ENCODE data around the gene SEMA6A.
"Not testable (repeated sequence)": the region's sequence is repeated elsewhere in the genome, so short reads cannot be mapped to it uniquely, and the experiment has no call there.

Gene SEMA6A

GRCh38 chr5:116546743-116547124 is 27.9 kb downstream of the SEMA6A start:
- no peak for DNase-seq

GRCh38 chr5:116546033-116546742 is 28.4 kb downstream of the SEMA6A start:
- DNase-seq = no peak

GRCh38 chr5:116545465-116545864 is 29.2 kb downstream of the SEMA6A start:
- DNase-seq = not testable (repeated sequence)

GRCh38 chr5:116544531-116545241 is 29.9 kb downstream of the SEMA6A start:
- DNase-seq = no peak

- DNase-seq = no peak
These were observed 31.1 kb downstream of the SEMA6A start for GRCh38 chr5:116543501-116543900.

GRCh38 chr5:116542619-116543018 is 32.0 kb downstream of the SEMA6A start:
- no peak for DNase-seq

- DNase-seq = no peak
These were observed 35.4 kb downstream of the SEMA6A start for GRCh38 chr5:116539222-116539621.

GRCh38 chr5:116536316-116537083 is 38.1 kb downstream of the SEMA6A start:
- DNase-seq = no peak

- no peak for DNase-seq
These were observed 39.5 kb downstream of the SEMA6A start for GRCh38 chr5:116534964-116535651.

GRCh38 chr5:116532762-116533525 is 41.7 kb downstream of the SEMA6A start:
- no peak for DNase-seq

GRCh38 chr5:116531635-116532034 is 43.0 kb downstream of the SEMA6A start:
- no peak for DNase-seq

- no peak for DNase-seq
These were observed 43.5 kb downstream of the SEMA6A start for GRCh38 chr5:116531117-116531516.

GRCh38 chr5:116530276-116530675 is 44.3 kb downstream of the SEMA6A start:
- no peak for DNase-seq

GRCh38 chr5:116529615-116530014 is 45.0 kb downstream of the SEMA6A start:
- no peak for DNase-seq

GRCh38 chr5:116528519-116529234 is 45.9 kb downstream of the SEMA6A start:
- DNase-seq = no peak

GRCh38 chr5:116527582-116527981 is 47.0 kb downstream of the SEMA6A start:
- DNase-seq = no peak

- DNase-seq = no peak
These were observed 48.9 kb downstream of the SEMA6A start for GRCh38 chr5:116525674-116526073.

GRCh38 chr5:116524966-116525365 is 49.7 kb downstream of the SEMA6A start:
- DNase-seq = no peak

GRCh38 chr5:116524051-116524904 is 50.3 kb downstream of the SEMA6A start:
- DNase-seq = no peak

- not testable (repeated sequence) for DNase-seq
These were observed 51.4 kb downstream of the SEMA6A start for GRCh38 chr5:116523182-116523581.

Measured in DMS79 (cell line).